ENCODE measurements around the gene LURAP1L. TPM values are rescaled to one million over a fixed set of nuclear protein-coding genes. Genes with fewer than 3 reads are reported as not detected.
"Not testable (repeated sequence)": the region's sequence is repeated elsewhere in the genome, so short reads cannot be mapped to it uniquely, and the experiment has no call there.

The LURAP1L gene
- polyA plus RNA-seq, 3 donors, result not detected

GRCh38 chr9:12863618-12864017, 88.8 kb downstream of the LURAP1L start:
- H3K9me3 Mint-ChIP-seq, result peaks cover 0 to 11% (median 3%) of the 10 kb centered on the region in 7 donors
- no peak overlapping the region for H2AFZ ChIP-seq (ENCODE audit: insufficient read depth, low read depth, low read length, poor library complexity, severe bottlenecking)
- H3K4me1 Mint-ChIP-seq, result no peaks in the 10 kb centered on the region
- no peaks in the 10 kb centered on the region for H3K36me3 ChIP-seq (replicated peaks in 1 of 2; ENCODE audit: control insufficient read depth in 1 of 2, insufficient read depth in 2 of 2, low read length in 2 of 2)
- no peaks in the 10 kb centered on the region for H3K79me2 ChIP-seq (ENCODE audit: insufficient read depth, low read length)
- H3K27me3 ChIP-seq (ENCODE audit: control insufficient read depth in 2 of 2, insufficient read depth in 2 of 2, low read length in 2 of 2), result no peaks in the 10 kb centered on the region
- no peaks in the 10 kb centered on the region for H3K36me3 Mint-ChIP-seq
- peaks cover 0 to 2% (median 0%) of the 10 kb centered on the region in 3 donors for H3K27me3 Mint-ChIP-seq (ENCODE audit: low read depth in 3 of 3)
- WGBS (ENCODE audit: insufficient coverage), result no CpG with 5 or more reads among the region's 1 CpG
- H3K4me3 ChIP-seq (replicated peaks in 1 of 3; ENCODE audit: low read depth in 2 of 3, low read length in 3 of 3), result no peak overlapping the region
- H3K9me3 ChIP-seq (replicated peaks in 1 of 2; ENCODE audit: control insufficient read depth in 1 of 2, insufficient read depth in 1 of 2, low read length in 2 of 2), result no peaks in the 10 kb centered on the region
- H3K9ac ChIP-seq (ENCODE audit: insufficient read depth, low read length, poor library complexity, severe bottlenecking), result no peak overlapping the region
- no peaks in the 10 kb centered on the region for H3K4me1 ChIP-seq (ENCODE audit: control insufficient read depth in 1 of 2, insufficient read depth in 2 of 2, low read length in 2 of 2)
- no peak for TF ChIP-seq CTCF (IDR thresholded peaks at IDR 0.05)
- no peak for DNase-seq
- intact Hi-C loops (cut with micrococcal nuclease), result no loop called here
- no peak overlapping the region for H3K4me2 ChIP-seq (replicated peaks; ENCODE audit: extremely low read depth, low read length, poor library complexity, severe bottlenecking)
- no peak overlapping the region for H3K27ac ChIP-seq (ENCODE audit: low read depth in 1 of 2, low read length in 2 of 2)
- H4K20me1 ChIP-seq (ENCODE audit: insufficient read depth, low read length), result no peaks in the 10 kb centered on the region
- H3K4me3 Mint-ChIP-seq, result no peak overlapping the region
- H3K27ac Mint-ChIP-seq, result no peak overlapping the region

- H3K9me3 ChIP-seq (replicated peaks in 1 of 2; ENCODE audit: control insufficient read depth in 1 of 2, insufficient read depth in 1 of 2, low read length in 2 of 2); H3K4me2 ChIP-seq (replicated peaks; ENCODE audit: extremely low read depth, low read length, poor library complexity, severe bottlenecking); DNase-seq; H3K27me3 ChIP-seq (ENCODE audit: control insufficient read depth in 2 of 2, insufficient read depth in 2 of 2, low read length in 2 of 2); intact Hi-C loops (cut with micrococcal nuclease); H4K20me1 ChIP-seq (ENCODE audit: insufficient read depth, low read length); H2AFZ ChIP-seq (ENCODE audit: insufficient read depth, low read depth, low read length, poor library complexity, severe bottlenecking); H3K4me1 Mint-ChIP-seq; H3K36me3 ChIP-seq (replicated peaks in 1 of 2; ENCODE audit: control insufficient read depth in 1 of 2, insufficient read depth in 2 of 2, low read length in 2 of 2); H3K4me3 Mint-ChIP-seq; H3K27ac Mint-ChIP-seq; H3K27me3 Mint-ChIP-seq (ENCODE audit: low read depth in 3 of 3); H3K79me2 ChIP-seq (ENCODE audit: insufficient read depth, low read length); H3K4me3 ChIP-seq (replicated peaks in 1 of 3; ENCODE audit: low read depth in 2 of 3, low read length in 3 of 3); H3K36me3 Mint-ChIP-seq; H3K9ac ChIP-seq (ENCODE audit: insufficient read depth, low read length, poor library complexity, severe bottlenecking); H3K4me1 ChIP-seq (ENCODE audit: control insufficient read depth in 1 of 2, insufficient read depth in 2 of 2, low read length in 2 of 2); H3K27ac ChIP-seq (ENCODE audit: low read depth in 1 of 2, low read length in 2 of 2): not testable (repeated sequence)
- H3K9me3 Mint-ChIP-seq, result peaks cover 0 to 14% (median 6%) of the 10 kb centered on the region in 7 donors
- 80% methylated on average over 1 of the region's 3 CpGs for WGBS (ENCODE audit: insufficient coverage)
Observed at GRCh38 chr9:12865380-12865779, 90.6 kb downstream of the LURAP1L start.

Small RNA genes lying within 50 kb of the gene (small RNA-seq; reads per million reads assigned to genes)
- gene RN7SL849P (ENCODE audit: insufficient read length, low read depth), result not detected

Other genes starting within 250 kb of the LURAP1L start
- not detected for gene TYRP1, start 81.6 kb upstream of the LURAP1L start, polyA plus RNA-seq